ENCODE measurements around the gene SERGEF.
A peak's percentile ranks its signal among the peaks of the same experiment; 100 is the strongest.

Gene SERGEF

GRCh38 chr11:17983569-17983968 lies 29.3 kb downstream of the SERGEF start:
- TF ChIP-seq, protein P1, sequence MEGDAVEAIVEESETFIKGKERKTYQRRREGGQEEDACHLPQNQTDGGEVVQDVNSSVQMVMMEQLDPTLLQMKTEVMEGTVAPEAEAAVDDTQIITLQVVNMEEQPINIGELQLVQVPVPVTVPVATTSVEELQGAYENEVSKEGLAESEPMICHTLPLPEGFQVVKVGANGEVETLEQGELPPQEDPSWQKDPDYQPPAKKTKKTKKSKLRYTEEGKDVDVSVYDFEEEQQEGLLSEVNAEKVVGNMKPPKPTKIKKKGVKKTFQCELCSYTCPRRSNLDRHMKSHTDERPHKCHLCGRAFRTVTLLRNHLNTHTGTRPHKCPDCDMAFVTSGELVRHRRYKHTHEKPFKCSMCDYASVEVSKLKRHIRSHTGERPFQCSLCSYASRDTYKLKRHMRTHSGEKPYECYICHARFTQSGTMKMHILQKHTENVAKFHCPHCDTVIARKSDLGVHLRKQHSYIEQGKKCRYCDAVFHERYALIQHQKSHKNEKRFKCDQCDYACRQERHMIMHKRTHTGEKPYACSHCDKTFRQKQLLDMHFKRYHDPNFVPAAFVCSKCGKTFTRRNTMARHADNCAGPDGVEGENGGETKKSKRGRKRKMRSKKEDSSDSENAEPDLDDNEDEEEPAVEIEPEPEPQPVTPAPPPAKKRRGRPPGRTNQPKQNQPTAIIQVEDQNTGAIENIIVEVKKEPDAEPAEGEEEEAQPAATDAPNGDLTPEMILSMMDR (IDR thresholded peaks at IDR 0.05), result no peak

- TF ChIP-seq, protein P1 (IDR thresholded peaks at IDR 0.05), result peak; percentile 96
Observed at GRCh38 chr11:17979770-17980371, 33.0 kb downstream of the SERGEF start.

DNA sequence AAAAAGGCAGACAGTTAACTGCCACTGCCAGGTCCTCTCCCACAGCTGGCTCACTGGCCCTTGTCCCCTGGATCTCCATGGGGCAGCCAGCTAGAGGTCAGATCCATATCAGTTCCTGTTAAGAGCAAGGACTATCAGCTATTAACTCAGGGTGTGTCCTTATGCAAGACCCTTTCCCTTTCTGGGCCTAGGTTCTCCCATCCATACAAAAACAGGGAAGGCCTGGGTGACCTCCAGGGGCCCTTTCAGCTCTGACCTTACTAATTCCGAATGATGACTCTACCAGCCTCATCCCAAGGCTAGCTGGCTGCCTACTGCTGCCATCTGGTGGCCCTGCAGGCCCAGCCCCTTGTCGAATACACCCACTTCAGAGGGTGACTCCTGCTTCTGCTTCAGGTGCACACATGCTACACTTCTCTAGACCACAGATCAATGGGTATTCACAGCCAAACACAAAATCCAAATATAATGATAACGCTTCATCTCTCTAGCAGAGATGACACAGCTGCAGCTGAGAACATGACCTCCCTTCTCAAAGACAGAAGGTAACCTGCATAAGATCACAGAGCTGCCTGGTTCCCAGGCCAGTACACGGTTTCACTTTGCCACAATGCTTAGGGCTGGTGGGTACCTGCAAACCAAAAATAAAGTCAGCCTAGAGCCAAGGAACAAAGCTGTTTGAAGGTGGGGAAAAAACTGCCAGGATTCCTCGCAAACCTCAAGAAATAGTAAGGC lies 34.1 kb downstream of the SERGEF start:
- TF ChIP-seq, protein P1 (IDR thresholded peaks at IDR 0.05), result peak; percentile 95

- TF ChIP-seq, protein P1 (IDR thresholded peaks at IDR 0.05), result no peak
Observed at GRCh38 chr11:17976651-17977050, 36.2 kb downstream of the SERGEF start.

- TF ChIP-seq, protein P1 (IDR thresholded peaks at IDR 0.05), result no peak
Observed at GRCh38 chr11:17974246-17974645, 38.6 kb downstream of the SERGEF start.

DNA sequence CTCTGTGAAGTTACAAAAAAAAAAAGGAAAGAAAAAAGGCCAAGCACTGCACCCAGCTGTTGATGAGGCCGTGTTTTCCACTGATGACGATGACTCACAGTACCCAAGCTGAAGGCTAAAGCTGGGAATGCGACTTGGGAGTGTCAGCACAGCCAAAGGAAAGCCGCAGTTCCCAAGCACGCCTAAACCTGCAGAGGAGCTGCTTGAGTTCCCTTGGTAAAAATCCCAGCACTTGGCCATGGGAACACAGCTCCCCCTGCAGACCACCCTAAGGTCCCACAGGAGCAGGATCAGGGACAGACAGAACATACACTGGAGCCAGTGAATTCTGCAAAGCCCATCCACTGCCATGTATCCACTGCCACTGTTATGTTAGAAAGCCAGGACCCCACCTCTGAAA lies 39.9 kb downstream of the SERGEF start:
- TF ChIP-seq, protein P1 (IDR thresholded peaks at IDR 0.05), result peak; percentile 32; the same call in 1 of the 2 replicates

DNA sequence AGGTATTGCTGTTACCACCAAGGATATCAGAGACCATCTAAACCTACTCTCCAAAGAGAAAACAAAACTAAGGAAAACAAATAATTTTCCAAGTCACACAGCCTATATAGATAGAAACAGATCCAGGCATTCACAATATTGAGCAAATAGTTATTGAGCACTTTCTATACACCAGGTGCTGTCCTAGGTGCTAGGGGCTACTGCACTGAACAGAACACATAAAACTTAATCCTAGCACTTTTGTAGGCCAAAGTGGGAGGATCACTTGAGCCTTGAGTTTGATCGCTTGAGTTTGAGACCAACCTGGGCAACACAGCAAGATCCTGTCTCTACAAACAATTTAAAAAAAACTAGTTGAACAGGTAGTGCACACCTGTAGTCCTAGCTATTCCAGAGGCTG lies 44.6 kb downstream of the SERGEF start:
- TF ChIP-seq, protein P1 (IDR thresholded peaks at IDR 0.05), result no peak
